IMR-90 (cell line): ENCODE data around the gene PITPNM3. TPM values are rescaled to one million over a fixed set of nuclear protein-coding genes. Genes with fewer than 3 reads are reported as not detected.
A peak's percentile ranks its signal among the peaks of the same experiment; 100 is the strongest.

ENCODE experiments used
- ATAC-seq: fragments of 200-7000 bp; cut with Tn5 transposase; 2 replicates; pipeline ENCODE4 v1.9.1; 2020; ENCODE audit warnings: low read depth, mild to moderate bottlenecking, moderate library complexity
- BruUV-seq: library from RNA; stranded (reverse); fragments of 400-500 nt; replicated peaks from 2 replicates; lab custom pipeline; 2021; lab: Mats Ljungman, UMichigan
- CTCF ChIA-PET: fragments of 300-600 bp; formaldehyde crosslinking; extraction: SDS; loops from one replicate; lab custom pipeline; 2021; ENCODE audit warnings: antibody characterized with exemption; lab: Yijun Ruan, JAX
- POLR2A ChIA-PET: fragments of 300-600 bp; sonication (Branson Sonifier 250); formaldehyde crosslinking; loops from one replicate; lab custom pipeline; 2022; ENCODE audit warnings: antibody characterized with exemption; ENCODE audit not compliant: unreplicated experiment; lab: Charles Lee
- DNase-seq: peaks from one replicate; pipeline ENCODE4 v3.0.0; 2013
- H2AFZ ChIP-seq: replicated peaks from 2 replicates; pipeline ENCODE3; 2013; ENCODE audit warnings: low read length, mild to moderate bottlenecking; ENCODE audit not compliant: poor library complexity
- H2AK5ac ChIP-seq: 2 replicates; pipeline ENCODE4 v1.6.1; 2013; ENCODE audit warnings: low read depth, low read length, inconsistent platforms
- H2AK9ac ChIP-seq: replicated peaks from 2 replicates; pipeline ENCODE3; 2013; ENCODE audit warnings: mild to moderate bottlenecking, low read depth, low read length, moderate library complexity; ENCODE audit not compliant: poor library complexity
- H2BK120ac ChIP-seq: 2 replicates; pipeline ENCODE4 v1.6.1; 2013; ENCODE audit warnings: low read depth, low read length, inconsistent platforms
- H2BK15ac ChIP-seq: 3 replicates; pipeline ENCODE4 v1.6.1; 2013; ENCODE audit warnings: low read depth, low read length, inconsistent platforms
- H2BK20ac ChIP-seq: 2 replicates; pipeline ENCODE4 v1.6.1; 2013; ENCODE audit warnings: low read depth, mild to moderate bottlenecking, inconsistent platforms, low read length, moderate library complexity
- H2BK5ac ChIP-seq: 2 replicates; pipeline ENCODE4 v1.6.1; 2013; ENCODE audit warnings: mild to moderate bottlenecking, low read depth, low read length, inconsistent platforms; ENCODE audit not compliant: poor library complexity, severe bottlenecking
- H3K14ac ChIP-seq: replicated peaks from 2 replicates; pipeline ENCODE4 v1.6.1; 2013; ENCODE audit warnings: low read depth, low read length, inconsistent platforms
- H3K18ac ChIP-seq: 2 replicates; pipeline ENCODE4 v1.6.1; 2013; ENCODE audit warnings: low read depth, low read length, control low read depth
- H3K23ac ChIP-seq: 2 replicates; pipeline ENCODE4 v1.6.1; 2013; ENCODE audit warnings: low read depth, low read length, inconsistent platforms
- H3K27ac ChIP-seq: 2 replicates; pipeline ENCODE4 v1.5.1; 2013; ENCODE audit warnings: mild to moderate bottlenecking, control low read depth, low read length; ENCODE audit not compliant: insufficient read depth
- H3K27me3 ChIP-seq: 2 replicates; pipeline ENCODE4 v1.6.1; 2013; ENCODE audit warnings: low read length; ENCODE audit not compliant: control insufficient read depth, insufficient read depth
- H3K36me3 ChIP-seq: 2 replicates; pipeline ENCODE4 v1.6.1; 2013; ENCODE audit warnings: low read length, mixed read lengths; ENCODE audit not compliant: control insufficient read depth, insufficient read depth
- H3K4ac ChIP-seq: 2 replicates; pipeline ENCODE4 v1.6.1; 2013; ENCODE audit warnings: low read depth, low read length, inconsistent platforms
- H3K4me1 ChIP-seq: 2 replicates; pipeline ENCODE4 v1.6.1; 2013; ENCODE audit warnings: low read length, mixed read lengths; ENCODE audit not compliant: control insufficient read depth, insufficient read depth
- H3K4me2 ChIP-seq: 2 replicates; pipeline ENCODE4 v1.6.1; 2013; ENCODE audit warnings: low read depth, mild to moderate bottlenecking, control low read depth, low read length, moderate library complexity
- H3K4me3 ChIP-seq: 2 replicates; pipeline ENCODE4 v1.5.1; 2013; ENCODE audit warnings: low read depth, mild to moderate bottlenecking, control low read depth, low read length, moderate library complexity; ENCODE audit not compliant: insufficient read depth
- H3K56ac ChIP-seq: 2 replicates; pipeline ENCODE4 v1.6.1; 2013; ENCODE audit warnings: low read length, inconsistent platforms; ENCODE audit not compliant: insufficient read depth; ENCODE audit errors: extremely low read depth
- H3K79me1 ChIP-seq, 2 experiments: 2 replicates each; pipeline ENCODE4 v1.6.1; 2013; ENCODE audit warnings: low read length in 2 of 2, inconsistent platforms in 1 of 2, low read depth in 1 of 2
- H3K9ac ChIP-seq: 2 replicates; pipeline ENCODE4 v1.6.1; 2013; ENCODE audit warnings: low read depth, low read length, control low read depth
- H3K9me1 ChIP-seq: 2 replicates; pipeline ENCODE4 v1.6.1; 2013; ENCODE audit warnings: low read length, inconsistent platforms; ENCODE audit not compliant: insufficient read depth
- H3K9me3 ChIP-seq: 2 replicates; pipeline ENCODE4 v1.6.1; 2013; ENCODE audit warnings: low read length; ENCODE audit not compliant: control insufficient read depth, insufficient read depth
- H4K20me1 ChIP-seq: 2 replicates; pipeline ENCODE4 v1.6.1; 2013; ENCODE audit warnings: low read length, inconsistent platforms; ENCODE audit not compliant: insufficient read depth
- H4K5ac ChIP-seq: 2 replicates; pipeline ENCODE4 v1.6.1; 2013; ENCODE audit warnings: mild to moderate bottlenecking, low read depth, low read length, control low read depth
- H4K8ac ChIP-seq, 2 experiments: 2 replicates each; pipeline ENCODE4 v1.6.1; 2013; ENCODE audit warnings: low read depth in 2 of 2, low read length in 2 of 2, control low read depth in 1 of 2, inconsistent platforms in 1 of 2
- H4K91ac ChIP-seq: 2 replicates; pipeline ENCODE4 v1.6.1; 2013; ENCODE audit warnings: low read depth, low read length, inconsistent platforms; ENCODE audit not compliant: insufficient read depth
- CEBPB ChIP-seq: IDR thresholded peaks from 2 replicates; pipeline ENCODE4 v1.6.1; 2012; ENCODE audit warnings: low read depth, low read length, improper control_type of control experiment
- CHD1 ChIP-seq: IDR thresholded peaks from 2 replicates; pipeline ENCODE4 v1.6.1; 2012; ENCODE audit warnings: low read depth, low read length, improper control_type of control experiment
- CTCF ChIP-seq: conservative IDR thresholded peaks from 2 replicates; pipeline ENCODE4 v1.5.1; 2012; ENCODE audit warnings: mild to moderate bottlenecking, low read depth, low read length, improper control_type of control experiment
- ELK1 ChIP-seq: fragments of 150-350 bp; IDR thresholded peaks from 2 replicates; pipeline ENCODE4 v1.6.1; 2016; ENCODE audit warnings: low read depth, mild to moderate bottlenecking, low read length, moderate library complexity, borderline replicate concordance
- MAFK ChIP-seq: IDR thresholded peaks from 2 replicates; pipeline ENCODE4 v1.6.1; 2012; ENCODE audit warnings: low read depth, low read length, improper control_type of control experiment
- MAZ ChIP-seq: IDR thresholded peaks from 2 replicates; pipeline ENCODE4 v1.6.1; 2012; ENCODE audit warnings: low read depth, mild to moderate bottlenecking, low read length, improper control_type of control experiment, moderate library complexity, borderline replicate concordance
- NFE2L2 ChIP-seq: fragments of 150-350 bp; IDR thresholded peaks from 2 replicates; pipeline ENCODE4 v1.6.1; 2016; ENCODE audit warnings: low read depth, mild to moderate bottlenecking, low read length
- POLR2A ChIP-seq: IDR thresholded peaks from 2 replicates; pipeline ENCODE4 v1.6.1; 2012; ENCODE audit warnings: mild to moderate bottlenecking, low read depth, low read length
- RAD21 ChIP-seq: IDR thresholded peaks from 2 replicates; pipeline ENCODE4 v1.6.1; 2012; ENCODE audit warnings: low read length, improper control_type of control experiment
- RFX5 ChIP-seq: IDR thresholded peaks from 2 replicates; pipeline ENCODE4 v1.8.0; 2012; ENCODE audit warnings: low read depth, mild to moderate bottlenecking, low read length, moderate library complexity
- SMC3 ChIP-seq: fragments of 150-350 bp; IDR thresholded peaks from 2 replicates; pipeline ENCODE4 v1.6.1; 2016; ENCODE audit warnings: low read depth, mild to moderate bottlenecking, antibody characterized with exemption, low read length, moderate library complexity
- USF2 ChIP-seq: fragments of 150-350 bp; IDR thresholded peaks from 2 replicates; pipeline ENCODE4 v1.6.1; 2017; ENCODE audit warnings: mild to moderate bottlenecking, antibody characterized with exemption, low read length, low read depth
- WGBS, 2 experiments: methylation state at CpG; one replicate each; pipeline versions ENCODE4 v1.1.5 to v1.1.7; 2013; ENCODE audit warnings: missing lambda C conversion rate in 2 of 2; ENCODE audit not compliant: insufficient read length in 1 of 2; ENCODE audit errors: extremely low coverage in 2 of 2; 5-methylcytosine and 5-hydroxymethylcytosine counted together
- dilution Hi-C: fragments of 300-500 bp; cut with HindIII; formaldehyde crosslinking; loops from one replicate; pipeline ENCODE4 v1.14.3; 2018; ENCODE audit warnings: low sequenced_read_pairs; ENCODE audit not compliant: unreplicated experiment
- in situ Hi-C: fragments of 300-500 bp; cut with MboI; formaldehyde crosslinking; loops from 3 replicates; pipeline ENCODE4 v1.14.3; 2019; ENCODE audit warnings: low sequenced_read_pairs, inconsistent platforms, mixed read lengths
- intact Hi-C: fragments of 100-400 bp; cut with micrococcal nuclease; formaldehyde crosslinking; loops from 2 replicates; pipeline ENCODE4 v1.10.0; 2022
- polyA plus RNA-seq, 3 experiments: library from polyadenylated mRNA; depleted of rRNA; stranded (reverse); fragments of >200 nt; gene quantifications; 2 replicates each; pipeline ENCODE4 v1.2.3, GENCODE V29; 2012; ENCODE audit warnings: low replicate concordance in 1 of 3
- total RNA-seq: library from RNA; depleted of rRNA; stranded (reverse); fragments of >200 nt; gene quantifications from 2 replicates; pipeline ENCODE4 v1.2.3, GENCODE V29; 2012

The PITPNM3 gene
- total and polyA plus RNA-seq, 2 of the 4 experiments (the other 2 are of a cell fraction): 0.54 to 1.7 TPM

- Histone ChIP-seq H2BK5ac (peak within 1 kb of the TSS; percentile 36), H3K9me1 (peaks cover 4% of the 10 kb centered on the region; the same call in 1 of the 2 replicates), H3K79me1 (peaks cover 12 to 23% of the 10 kb centered on the region in 2 experiments; a peak in 3 of 4 replicates), H3K4me1 (peaks cover 3% of the 10 kb centered on the region; the same call in 1 of the 2 replicates), H2AFZ (peak within 1 kb of the TSS; percentile 99), H4K91ac (peak within 1 kb of the TSS; percentile 75), H4K5ac (peak within 1 kb of the TSS; percentile 47), H3K4me3 (peak within 1 kb of the TSS; percentile 57), H3K27me3 (no peaks in the 10 kb centered on the region), H3K23ac (peak within 1 kb of the TSS; percentile 52), H2BK120ac (peak within 1 kb of the TSS; percentile 65; the same call in 1 of the 2 replicates), H3K14ac (peak within 1 kb of the TSS; percentile 93), H3K18ac (peak within 1 kb of the TSS; percentile 4; the same call in 1 of the 2 replicates), H3K4me2 (peak within 1 kb of the TSS; percentile 93), H2BK15ac (peak within 1 kb of the TSS; percentile 15; the same call in 1 of the 3 replicates), H4K20me1 (peaks cover 2% of the 10 kb centered on the region; the same call in 1 of the 2 replicates), H2AK9ac (peak within 1 kb of the TSS; percentile 99), H3K9me3 (no peaks in the 10 kb centered on the region), H4K8ac (peak within 1 kb of the TSS; percentile 82 to 99), H3K4ac (peak within 1 kb of the TSS; percentile 76), H3K56ac (peak within 1 kb of the TSS; percentile 90; the same call in 1 of the 2 replicates), H2AK5ac (0 out of 2 replicates have a peak within 1 kb of the TSS, but pooled peaks have one; percentile 23), H3K9ac (peak within 1 kb of the TSS; percentile 76), H3K27ac (peak within 1 kb of the TSS; percentile 76), H3K36me3 (no peaks in the 10 kb centered on the region), H2BK20ac (no peak within 1 kb of the TSS)
- ChIA-PET CTCF (no interaction called here), POLR2A (interaction anchor here (0.6 kb wide), 1 partner anchor 144 kb away, joined by 3 read pairs; no protein-coding TSS in a partner anchor)
- in situ Hi-C loops: loop anchor here (25.0 kb wide), 1 partner anchor 1207 kb away; the partner anchor contains the start of gene SCIMP
- ATAC-seq: peak; percentile 97
- intact Hi-C loops: loop anchor here (5.0 kb wide), 1 partner anchor 198 kb away; the partner anchor contains the start of genes KIAA0753 and TXNDC17
- dilution Hi-C loops: no loop called here
- WGBS, 2 experiments: 0% methylated on average over 5 of the region's 62 CpGs; no CpG with 5 or more reads in 1 of the 2 experiments
- DNase-seq: peak; percentile 88
- BruUV-seq: no TSS peak
- TF ChIP-seq ELK1: no peak
- no peak for TF ChIP-seq MAFK
- TF ChIP-seq RAD21: no peak
- no peak for TF ChIP-seq NFE2L2
- TF ChIP-seq MAZ: peak; percentile 92; the same call in 1 of the 2 replicates
- 0 out of 2 replicates have a peak, but pooled peaks have one; percentile 15 for TF ChIP-seq USF2
- TF ChIP-seq SMC3: no peak
- TF ChIP-seq CTCF: no peak
- TF ChIP-seq RFX5: no peak
- no peak for TF ChIP-seq CEBPB
- 0 out of 2 replicates have a peak, but pooled peaks have one; percentile 40 for TF ChIP-seq POLR2A
- no peak for TF ChIP-seq CHD1
These were observed 112.4 kb downstream of the PITPNM3 start, which contains the start of gene PIMREG for GRCh38 chr17:6443692-6444570. Gene PIMREG, plus strand, starts transcription at chr17:6444455. Its CDS starts 656 bp downstream, at chr17:6445111.
